Stimulated activated CD4-positive, alpha-beta T cell treated with anti-CD3 and anti-CD28 coated beads, Interleukin-12 subunit alpha, Interleukin-12 subunit beta, amount 100 ng/mL, for 48 hours (primary cell): ENCODE measurements around the gene SVIP.

Experiments
- DNase-seq, 3 donors: peaks; one replicate each; pipeline ENCODE4 v3.0.0-alpha.2; 2020; ENCODE audit warnings: low read depth in 2 of 3, low spot score in 1 of 3

The SVIP gene, protein sequence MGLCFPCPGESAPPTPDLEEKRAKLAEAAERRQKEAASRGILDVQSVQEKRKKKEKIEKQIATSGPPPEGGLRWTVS

DNA sequence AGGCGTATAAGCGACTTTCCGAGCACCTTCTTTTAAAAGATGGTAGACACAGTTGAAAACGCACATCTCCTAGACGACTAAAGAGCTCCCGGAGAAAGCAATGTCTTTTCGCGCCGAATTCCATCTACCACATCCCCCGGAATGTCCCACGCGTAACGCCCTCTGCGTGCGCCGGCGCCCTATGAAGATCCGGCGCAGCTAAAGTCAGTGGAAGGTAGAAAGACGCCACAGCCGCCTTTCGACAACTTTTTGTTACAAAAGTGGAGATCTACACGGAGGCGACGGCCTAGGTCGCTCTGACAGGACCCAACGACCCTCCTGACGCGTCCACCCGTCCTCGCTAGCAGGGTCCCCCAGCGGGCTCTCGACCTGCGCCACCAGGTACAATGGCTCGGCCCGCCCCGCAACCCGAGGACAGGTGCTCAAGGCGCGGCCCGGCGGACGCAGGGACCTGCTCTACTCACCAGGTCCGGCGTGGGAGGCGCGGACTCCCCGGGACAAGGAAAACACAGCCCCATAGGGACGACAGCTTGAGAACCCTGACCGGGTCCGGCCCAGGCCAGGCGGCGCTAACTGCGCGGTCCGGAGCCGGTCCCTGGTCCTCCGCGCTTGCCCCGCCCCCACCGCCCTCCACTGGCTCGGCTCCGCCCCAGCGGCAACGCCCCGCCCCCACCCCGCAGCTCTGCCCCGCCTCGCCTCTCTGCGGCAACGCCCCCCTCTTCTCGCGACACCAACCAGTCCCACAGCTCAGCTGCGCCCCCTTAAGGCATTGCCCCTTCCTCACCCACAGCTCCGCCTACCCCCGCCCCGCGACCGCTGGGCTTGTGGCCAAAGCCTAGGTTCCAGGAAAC lies at the start of gene SVIP:
Gene SVIP, minus strand, starts transcription at position 571 of the 851 bp plus-strand sequence. Its CDS starts 53 bp downstream, at position 518.
- DNase-seq, result peak; percentile 88 to 94 (median 90)

DNA sequence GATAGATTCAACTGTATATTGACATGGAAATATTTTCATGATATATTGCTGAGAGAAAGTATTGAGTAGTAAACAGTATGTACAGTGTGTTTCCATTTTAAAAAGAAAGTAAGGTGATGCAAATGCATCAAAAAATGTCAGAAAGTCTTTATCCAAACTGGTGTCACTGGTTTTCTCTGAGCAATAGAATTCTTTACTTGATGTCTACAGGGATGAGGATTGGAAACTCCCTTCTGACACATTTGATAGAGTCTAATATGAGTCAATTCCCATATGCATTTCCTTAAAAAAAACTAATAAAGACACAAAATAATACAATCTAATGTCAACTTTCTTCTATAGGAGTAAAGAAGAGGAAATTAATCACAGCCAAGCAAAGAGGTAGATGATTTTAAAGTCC lies 49.0 kb upstream of the SVIP start:
- no peak for DNase-seq

DNA sequence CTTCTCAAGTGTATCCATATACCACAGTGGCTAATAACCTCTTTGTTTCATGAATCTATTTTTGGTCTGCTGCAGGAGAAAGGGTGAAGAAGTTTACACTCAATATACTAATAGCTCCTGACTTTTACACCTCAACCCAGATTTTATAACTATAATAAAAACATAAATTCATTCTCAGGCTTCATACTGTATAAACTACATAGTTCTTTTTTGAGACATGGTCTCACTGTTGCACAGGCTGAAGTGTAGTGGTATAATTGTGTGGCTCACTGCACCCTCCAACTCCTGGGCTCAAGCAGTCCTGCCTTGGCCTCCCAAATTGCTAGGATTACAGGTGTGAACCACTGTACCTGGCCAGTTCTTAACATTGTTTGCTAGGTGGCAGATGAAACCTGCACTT lies 48.4 kb upstream of the SVIP start:
- no peak for DNase-seq

DNA sequence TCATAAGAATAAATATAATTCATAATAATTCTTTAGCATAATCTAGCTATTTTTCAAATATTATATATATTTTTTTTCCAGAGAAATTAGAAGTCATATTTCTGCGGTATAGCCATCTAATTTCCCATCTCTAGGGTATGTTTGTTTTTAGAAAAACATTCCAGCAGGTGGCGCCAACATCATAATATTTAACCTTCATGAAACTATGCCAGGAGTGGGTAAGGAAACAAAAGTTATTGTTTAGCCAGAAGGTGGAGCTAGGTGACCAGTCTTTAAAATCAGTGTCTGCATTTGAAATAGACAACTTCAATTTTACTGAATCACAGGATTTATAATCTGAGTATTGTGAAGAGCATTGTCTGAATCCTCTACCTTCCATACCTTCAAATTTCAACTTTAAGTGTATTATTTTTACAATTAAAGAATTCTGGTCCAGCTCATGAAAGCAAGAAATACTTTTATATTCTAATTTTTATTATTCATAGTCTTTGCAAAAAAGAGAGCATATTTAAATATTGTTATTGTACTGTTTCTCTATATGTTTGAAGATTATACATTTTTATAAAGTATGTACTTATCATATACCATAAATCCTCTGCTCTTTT lies 46.4 kb upstream of the SVIP start:
- DNase-seq, result peak; percentile 10 to 76 (median 33)

DNA sequence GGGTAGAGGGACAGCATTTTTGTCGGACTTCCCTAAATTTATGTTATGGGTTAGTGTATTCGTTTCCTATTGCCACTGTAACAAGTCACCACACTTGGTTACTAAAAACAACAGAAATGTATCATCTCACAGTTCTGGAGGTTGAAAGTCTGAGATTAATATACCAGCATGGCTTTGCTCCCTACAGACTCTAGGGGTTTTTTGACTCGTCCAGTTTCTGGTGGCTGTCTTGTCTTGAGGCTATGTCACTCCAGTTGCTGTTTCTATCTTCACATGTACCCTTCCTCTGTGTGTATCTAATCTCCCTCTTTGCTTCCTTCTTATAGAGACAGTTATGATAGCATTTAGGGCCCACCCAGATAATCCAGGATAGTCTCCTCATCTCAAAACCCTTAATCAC lies 39.7 kb upstream of the SVIP start:
- DNase-seq, result no peak

DNA sequence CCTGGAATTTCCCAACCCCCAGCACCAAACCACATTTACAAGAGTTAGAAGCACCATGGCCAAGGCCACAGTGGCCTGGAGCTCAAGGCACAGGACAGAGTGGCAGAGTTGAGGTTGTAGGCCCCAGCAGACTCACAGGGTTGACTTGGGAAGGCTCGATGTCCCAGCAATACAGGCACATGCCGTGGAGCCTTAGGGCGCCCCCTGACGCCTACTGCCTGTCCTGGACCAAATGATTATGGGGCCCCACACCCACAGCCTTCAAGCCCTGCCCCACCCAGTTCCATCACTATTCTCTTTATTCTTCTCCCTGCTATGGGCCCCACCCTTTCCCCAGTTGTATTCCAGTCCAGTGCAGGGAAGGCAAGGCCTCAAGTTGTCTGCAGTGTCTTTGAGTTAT lies 30.6 kb upstream of the SVIP start, which contains the start of gene CCDC179:
Gene CCDC179, minus strand, starts transcription at position 234 of the 400 bp plus-strand sequence. Its CDS starts 53 bp downstream, at position 181.
- no peak for DNase-seq

DNA sequence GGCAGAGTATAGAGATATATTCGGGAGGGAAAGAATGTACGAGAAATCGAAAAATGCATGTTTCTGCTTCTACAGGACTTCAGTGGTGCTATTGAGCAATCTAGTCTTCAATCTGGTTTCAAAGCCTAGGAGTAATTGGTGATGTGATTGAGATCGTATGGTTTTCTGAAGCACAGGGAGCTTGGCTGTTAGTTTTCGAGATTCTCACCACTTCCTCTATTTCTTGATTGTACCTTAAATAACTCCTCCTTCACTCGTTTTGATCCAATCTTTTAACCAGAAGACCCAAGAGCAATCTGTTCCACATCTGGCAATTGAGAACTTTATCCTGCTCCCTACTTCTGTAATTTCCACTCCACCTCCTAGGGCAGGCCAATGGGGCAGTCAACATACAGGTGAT lies 30.2 kb upstream of the SVIP start:
- no peak for DNase-seq

DNA sequence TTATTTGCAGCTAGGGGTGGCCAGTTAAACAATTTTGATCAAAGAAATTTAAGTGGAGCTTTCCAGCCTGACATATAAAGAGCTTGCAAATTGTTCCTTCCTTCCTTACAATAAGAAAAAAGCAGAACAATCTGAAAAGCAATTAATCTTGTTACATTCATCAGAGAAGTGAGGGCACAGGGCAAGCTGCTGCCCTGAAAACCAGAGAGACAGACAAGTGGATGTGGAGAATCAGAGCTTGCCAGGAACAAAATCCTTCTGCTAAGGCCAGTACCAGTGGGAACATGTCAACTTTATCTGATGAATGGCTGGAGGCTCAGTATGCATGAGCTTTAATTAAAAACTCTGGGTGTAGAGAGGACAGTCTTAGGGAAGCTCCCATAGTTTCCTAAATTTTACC lies 21.9 kb upstream of the SVIP start:
- no peak for DNase-seq

DNA sequence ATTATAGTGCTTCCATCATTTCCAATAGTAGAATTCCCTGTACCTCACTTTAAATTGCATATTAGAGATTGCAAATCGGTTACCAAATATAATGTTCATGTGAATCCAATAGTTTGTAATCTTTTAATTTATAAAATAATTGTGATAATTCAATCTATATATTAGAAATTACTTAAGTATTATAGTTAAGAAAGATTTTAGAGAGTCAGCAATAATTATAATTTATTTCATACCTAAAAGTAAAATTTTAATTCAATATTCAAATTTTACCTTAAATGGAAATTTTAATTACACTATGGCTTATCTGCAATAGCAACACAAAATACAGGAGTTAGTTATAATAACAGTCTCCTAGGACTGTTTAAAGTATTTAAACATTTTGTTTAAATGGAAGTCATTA lies 17.1 kb upstream of the SVIP start:
- no peak for DNase-seq

DNA sequence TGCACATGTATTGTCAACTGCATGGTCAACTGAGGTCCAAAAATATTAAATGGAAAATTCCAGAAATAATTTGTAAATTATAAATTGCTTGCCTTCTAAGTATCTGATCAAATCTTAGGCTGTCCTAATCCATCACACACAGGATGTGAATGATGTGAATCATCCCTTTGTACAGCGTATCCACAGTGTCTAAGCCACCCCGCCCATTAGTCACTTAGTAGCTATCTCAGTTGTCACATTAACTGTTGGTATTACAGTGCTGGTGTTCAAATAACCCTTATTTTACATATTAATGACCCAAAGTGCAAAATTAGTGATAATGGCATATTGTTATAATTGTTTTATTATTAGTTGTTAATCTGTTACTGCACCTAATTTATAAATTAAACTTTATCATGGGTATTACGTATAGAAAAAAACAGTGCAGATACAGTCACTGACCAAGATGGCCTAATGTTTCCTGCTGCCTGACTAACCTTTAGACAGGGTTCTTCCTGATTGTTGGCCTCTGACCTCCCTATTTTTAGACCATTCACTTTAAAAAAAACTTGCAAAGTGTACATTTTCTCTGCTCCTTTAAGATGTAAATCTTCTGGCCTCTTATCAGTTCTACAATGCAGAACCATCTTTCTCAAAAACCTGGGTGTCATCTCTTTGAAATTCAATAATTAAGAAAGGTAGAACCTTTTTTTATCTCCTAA lies 2.9 kb upstream of the SVIP start:
- DNase-seq, result no peak

DNA sequence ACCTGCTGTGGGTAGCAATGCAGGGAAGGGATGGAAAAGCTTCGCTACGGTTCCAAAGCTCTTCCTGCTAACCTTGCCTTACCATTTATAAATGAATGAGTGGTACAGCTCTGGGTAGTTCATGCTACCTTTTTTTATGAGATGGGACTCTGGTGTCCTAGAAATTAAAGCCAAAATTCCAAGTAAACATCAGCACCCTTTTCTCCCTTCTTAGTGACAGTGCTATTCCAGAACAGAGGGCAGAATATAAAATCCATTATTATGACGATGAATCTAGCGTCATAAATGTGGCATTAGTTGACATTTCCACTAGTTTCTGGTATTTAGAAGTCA lies 447 bp upstream of the SVIP start:
- DNase-seq, result no peak

DNA sequence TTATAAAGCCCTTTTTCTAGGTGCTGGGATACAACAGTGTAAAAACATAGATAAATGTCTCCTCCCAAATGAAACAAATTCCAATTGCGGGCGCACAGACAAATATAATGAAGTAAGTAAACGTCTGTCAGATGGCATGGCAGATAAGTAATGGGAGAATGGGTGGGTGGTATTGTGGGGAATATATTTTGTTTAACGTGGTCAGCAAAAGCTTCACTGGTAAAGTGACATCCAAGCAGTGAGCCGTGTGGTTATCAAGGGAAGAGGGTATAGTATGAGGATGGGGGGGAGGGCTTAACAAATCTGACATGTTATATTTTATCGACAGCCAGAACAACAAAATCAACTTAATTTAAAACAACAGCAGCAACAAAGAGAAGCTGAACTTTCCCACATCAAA lies 1.2 kb downstream of the SVIP start:
- no peak for DNase-seq

DNA sequence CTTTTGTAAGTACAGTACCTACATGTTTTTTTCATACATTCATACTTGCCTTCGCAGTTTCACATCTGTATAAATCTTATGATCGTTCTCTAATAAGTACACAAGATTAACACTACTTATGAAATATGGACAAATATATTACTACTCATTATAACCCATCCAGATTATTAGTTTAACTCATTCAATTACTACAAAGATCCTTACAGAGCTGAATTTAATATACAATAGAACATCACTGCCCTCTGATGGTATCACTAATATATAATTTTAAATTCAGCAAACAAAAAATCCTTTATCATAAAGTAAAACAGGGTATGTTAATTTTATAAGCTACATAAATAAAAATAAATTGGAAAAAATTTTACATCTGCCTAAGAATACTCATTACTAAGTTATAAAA lies 7.4 kb downstream of the SVIP start:
- DNase-seq, result no peak

DNA sequence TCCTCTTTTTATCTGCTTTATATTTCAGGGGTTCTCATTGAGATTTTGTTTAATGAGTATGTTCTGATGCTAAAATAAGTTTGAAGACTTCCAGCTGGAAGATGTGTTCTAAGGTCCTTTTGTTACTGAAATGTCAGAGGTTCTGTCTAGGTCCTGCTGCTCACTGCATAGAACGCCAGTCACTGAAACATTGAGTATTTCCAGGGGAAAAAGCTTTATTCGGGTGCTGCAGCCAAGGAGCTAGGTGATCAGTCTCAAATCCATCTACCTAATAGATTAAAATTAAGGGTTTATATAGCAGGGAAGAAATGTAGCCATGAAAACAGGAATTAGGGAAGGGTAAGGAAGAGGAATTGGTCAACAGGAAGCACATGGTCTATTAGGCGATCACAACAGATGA lies 19.7 kb downstream of the SVIP start:
- no peak for DNase-seq

DNA sequence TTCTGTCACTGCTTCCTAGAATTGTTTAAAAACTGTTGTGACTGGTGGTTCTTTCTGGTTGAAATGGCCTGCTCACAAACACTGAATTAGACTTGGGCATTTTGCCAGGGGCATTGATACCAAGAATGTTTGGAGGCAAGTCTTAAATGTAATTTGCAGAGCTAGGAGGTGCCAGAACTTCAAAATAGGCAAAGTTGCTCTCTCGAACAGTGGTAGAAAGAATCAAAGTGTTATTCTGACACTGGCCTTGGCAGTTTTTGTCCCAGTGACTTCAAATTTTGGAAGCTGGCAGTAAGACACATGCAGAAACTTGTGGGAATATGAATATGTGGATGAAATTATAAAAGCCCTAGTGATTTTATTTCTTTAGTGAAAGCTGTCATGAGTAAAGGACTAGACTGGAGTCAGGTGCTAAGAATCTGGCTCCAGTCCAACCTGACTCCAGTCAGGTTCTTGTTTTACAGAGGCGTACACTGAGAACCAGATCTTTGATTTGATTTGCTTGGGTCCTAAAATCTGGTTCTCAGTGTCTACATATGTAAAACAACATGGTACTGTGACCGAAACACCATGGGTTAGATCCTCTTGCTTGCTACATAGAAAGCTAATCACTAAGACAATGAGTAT lies 20.9 kb downstream of the SVIP start:
- no peak for DNase-seq

DNA sequence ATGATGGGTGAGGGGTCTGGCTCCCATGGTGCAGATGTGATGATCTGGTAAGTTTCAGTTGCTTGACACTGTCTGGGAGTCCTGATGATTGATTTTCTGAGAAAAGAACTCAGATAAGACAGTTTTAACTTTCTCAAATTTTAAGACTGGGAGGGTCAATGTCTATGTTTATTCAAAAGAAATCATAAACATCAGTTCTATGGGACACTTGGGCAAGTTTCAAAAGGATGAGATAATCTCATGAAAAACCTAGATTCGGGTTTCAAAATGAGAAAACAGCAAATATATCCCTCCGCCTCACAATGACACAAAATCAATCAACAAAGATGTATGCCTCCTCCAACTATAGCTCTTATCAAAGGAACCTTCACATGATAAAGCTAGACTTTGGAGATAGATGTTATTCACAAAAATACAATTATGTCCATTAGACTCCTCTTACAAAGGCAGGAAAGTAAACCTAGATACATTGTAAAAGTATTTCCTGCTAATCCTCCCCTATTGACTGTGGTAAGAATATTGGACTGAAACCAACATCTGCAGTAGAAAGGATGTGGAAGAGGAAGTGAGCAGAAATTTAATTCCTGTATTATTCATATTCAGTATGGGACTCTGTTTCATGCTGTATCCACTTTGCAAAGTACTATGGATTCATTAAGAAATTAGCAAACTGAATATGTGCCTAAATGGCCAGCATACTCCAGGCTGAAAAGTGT lies 21.6 kb downstream of the SVIP start:
- DNase-seq, result no peak

DNA sequence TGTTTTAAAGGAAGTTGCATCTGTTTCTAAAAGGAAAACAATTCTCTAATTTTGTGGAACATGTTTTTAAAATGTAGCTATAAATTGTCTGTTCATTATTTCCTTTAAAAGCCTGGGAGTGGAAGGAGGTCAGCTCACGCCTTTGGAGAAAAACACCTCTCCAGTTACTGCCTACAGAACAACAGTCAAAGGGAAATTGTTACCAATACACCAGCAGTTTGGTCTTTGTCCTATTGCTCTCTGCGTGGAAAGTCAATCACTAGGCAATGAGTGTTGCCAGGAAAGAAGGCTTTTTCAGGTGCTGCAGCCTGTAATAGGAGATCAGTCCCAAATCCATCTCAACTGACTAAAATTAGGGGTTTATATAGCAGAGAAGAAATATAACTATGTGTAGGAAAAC lies 22.2 kb downstream of the SVIP start:
- DNase-seq, result no peak

DNA sequence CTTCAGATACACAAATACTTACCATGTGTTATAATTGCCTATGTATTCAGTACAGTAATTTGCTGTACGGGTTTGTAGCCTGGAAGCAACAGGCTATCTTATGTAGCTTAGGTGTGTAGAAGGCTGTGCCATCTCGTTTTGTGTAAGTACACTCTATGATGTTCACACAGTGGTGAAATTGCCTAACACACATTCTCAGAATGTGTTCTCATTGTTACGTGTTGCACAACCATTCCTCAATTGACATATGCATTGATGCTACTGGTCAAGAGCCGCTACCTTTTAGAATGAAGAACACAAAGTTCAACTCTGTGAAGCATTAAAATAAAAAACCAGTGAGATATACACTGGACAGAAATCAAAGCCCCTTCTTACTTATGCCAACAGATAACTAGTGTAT lies 26.7 kb downstream of the SVIP start:
- no peak for DNase-seq

DNA sequence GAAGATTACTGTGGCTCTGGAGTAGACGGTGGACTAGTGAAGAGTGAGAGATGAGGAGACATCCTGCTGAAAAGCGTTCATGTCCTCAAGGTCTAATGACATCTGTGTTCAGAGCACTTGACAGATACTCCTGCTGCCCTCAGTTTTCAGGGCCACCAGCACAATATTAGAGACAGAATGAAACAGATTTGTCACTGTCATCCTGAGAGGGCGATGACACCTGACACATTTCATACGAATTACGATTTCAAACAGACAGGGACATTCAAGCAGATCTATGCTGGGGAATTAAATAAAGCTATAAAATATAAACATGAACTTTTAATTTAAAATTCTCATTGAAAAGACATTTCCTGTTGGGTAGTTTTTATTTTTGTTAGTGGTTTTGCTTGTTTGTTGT lies 29.1 kb downstream of the SVIP start:
- no peak for DNase-seq

DNA sequence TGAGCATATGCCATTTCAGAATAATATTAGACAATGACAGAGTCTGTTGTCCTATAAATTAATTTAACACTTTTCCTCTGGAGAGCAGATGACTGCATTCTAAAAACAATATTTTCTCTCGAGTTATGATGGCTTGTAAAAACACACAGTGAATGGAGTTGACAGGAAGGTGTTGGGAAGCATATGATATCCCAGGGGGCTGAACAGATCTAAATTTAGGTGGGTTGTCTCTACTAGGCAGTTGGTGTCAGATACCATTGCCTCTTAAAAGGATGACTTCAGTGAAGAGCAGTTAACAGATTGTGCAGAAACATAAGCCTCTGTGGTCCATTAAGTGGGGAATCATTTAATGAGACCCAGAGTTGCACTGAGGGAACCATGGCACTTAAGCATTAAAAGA lies 30.7 kb downstream of the SVIP start:
- DNase-seq, result no peak

DNA sequence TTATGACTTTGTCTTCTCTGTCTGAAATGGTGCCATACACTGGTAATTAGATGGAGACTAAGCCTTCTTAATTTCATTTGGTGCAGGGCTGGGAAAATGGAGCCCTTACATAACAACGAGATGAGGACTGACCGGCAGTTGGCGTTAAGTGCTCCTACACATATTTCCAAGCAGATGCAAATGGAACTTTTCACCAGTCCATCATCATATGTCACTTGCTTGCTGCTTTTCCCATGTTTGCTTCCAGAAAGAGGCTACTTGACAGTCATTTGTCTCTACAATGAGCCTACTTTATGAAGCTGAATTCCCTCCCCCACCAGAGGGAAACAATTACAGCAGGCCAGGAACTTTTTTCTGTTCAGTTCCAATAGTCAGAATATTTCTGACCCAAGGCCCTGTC lies 32.6 kb downstream of the SVIP start:
- DNase-seq, result no peak
